ENCODE measurements around the gene LAMC2.

GRCh38 chr1:183161391-183161790 is 24.7 kb upstream of the LAMC2 start:
- TF ChIP-seq POLR2A (IDR thresholded peaks at IDR 0.05) (no peak), CTCF (IDR thresholded peaks at IDR 0.05) (no peak)
